Astrocyte of the spinal cord (primary cell): ENCODE measurements around the gene HEXB.
"Not testable (repeated sequence)": the region's sequence is repeated elsewhere in the genome, so short reads cannot be mapped to it uniquely, and the experiment has no call there.

Experiments
- DNase-seq: peaks from one replicate; pipeline ENCODE4 v3.0.0; 2011; ENCODE audit warnings: low read depth, low spot score
- H3K4me3 ChIP-seq: 2 replicates; pipeline ENCODE4 v1.5.1; 2011; ENCODE audit warnings: low read depth, mild to moderate bottlenecking, low read length, moderate library complexity
- CTCF ChIP-seq: IDR thresholded peaks from 2 replicates; pipeline ENCODE4 v1.5.1; 2012; ENCODE audit warnings: low read depth, mild to moderate bottlenecking, low read length, inconsistent platforms
- in situ Hi-C: cut with HindIII; loops from 2 replicates; pipeline ENCODE4 v1.10.0; 2017; ENCODE audit warnings: low sequenced_read_pairs

HEXB gene

GRCh38 chr5:74725331-74725730 lies 40.3 kb downstream of the HEXB start:
- no peak for TF ChIP-seq CTCF
- in situ Hi-C loops: no loop called here
- H3K4me3 ChIP-seq: no peak overlapping the region
- DNase-seq: no peak

- TF ChIP-seq CTCF: no peak
- DNase-seq: no peak
- in situ Hi-C loops: no loop called here
- no peak overlapping the region for H3K4me3 ChIP-seq
These were observed 51.7 kb downstream of the HEXB start for GRCh38 chr5:74736759-74737158.

GRCh38 chr5:74738406-74738805 lies 53.4 kb downstream of the HEXB start:
- TF ChIP-seq CTCF: no peak
- DNase-seq: no peak
- no peak overlapping the region for H3K4me3 ChIP-seq
- in situ Hi-C loops: no loop called here

- in situ Hi-C loops, DNase-seq, H3K4me3 ChIP-seq: not testable (repeated sequence)
These were observed 63.7 kb downstream of the HEXB start for GRCh38 chr5:74748742-74749141.

- in situ Hi-C loops: no loop called here
- no peak for DNase-seq
- no peak for TF ChIP-seq CTCF
- no peak overlapping the region for H3K4me3 ChIP-seq
These were observed 76.2 kb downstream of the HEXB start for GRCh38 chr5:74761241-74761640.

GRCh38 chr5:74762599-74762998 lies 77.6 kb downstream of the HEXB start:
- no peak for TF ChIP-seq CTCF
- no peak overlapping the region for H3K4me3 ChIP-seq
- DNase-seq: peak; percentile 32
- in situ Hi-C loops: no loop called here

GRCh38 chr5:74763504-74763903 lies 78.5 kb downstream of the HEXB start:
- in situ Hi-C loops: no loop called here
- no peak for TF ChIP-seq CTCF
- H3K4me3 ChIP-seq: no peak overlapping the region
- no peak for DNase-seq
